ENCODE results near the gene S100A13.
"Not testable (repeated sequence)": the region's sequence is repeated elsewhere in the genome, so short reads cannot be mapped to it uniquely, and the experiment has no call there.

S100A13 gene

GRCh38 chr1:153602749-153603148 is 24.6 kb downstream of the S100A13 start:
- no peak for DNase-seq

DNA sequence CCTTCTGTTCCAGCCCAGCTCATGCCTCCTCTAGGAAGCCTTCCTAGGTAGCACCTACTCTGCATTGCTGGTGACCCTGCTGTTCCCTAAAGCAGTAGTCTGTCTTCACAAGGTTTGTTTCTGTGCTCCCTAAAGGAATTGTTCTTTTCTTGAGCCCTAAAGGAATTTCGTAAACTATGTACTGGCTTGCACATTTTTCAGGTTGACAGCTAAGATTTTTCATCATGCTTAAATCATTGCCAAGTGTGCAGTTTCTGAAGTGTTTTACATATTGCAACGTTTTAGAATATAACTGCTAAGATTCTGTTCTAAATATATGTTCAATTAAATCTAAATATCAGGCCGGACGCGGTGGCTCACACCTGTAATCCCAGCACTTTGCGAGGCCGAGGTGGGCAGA is 27.5 kb downstream of the S100A13 start:
- no peak for DNase-seq

- peak; percentile 65 to 83 (median 76) for DNase-seq
Measured at GRCh38 chr1:153598309-153599172, 28.8 kb downstream of the S100A13 start.

GRCh38 chr1:153597206-153597605 is 30.1 kb downstream of the S100A13 start:
- DNase-seq, result peak; percentile 69 to 87 (median 81)

DNA sequence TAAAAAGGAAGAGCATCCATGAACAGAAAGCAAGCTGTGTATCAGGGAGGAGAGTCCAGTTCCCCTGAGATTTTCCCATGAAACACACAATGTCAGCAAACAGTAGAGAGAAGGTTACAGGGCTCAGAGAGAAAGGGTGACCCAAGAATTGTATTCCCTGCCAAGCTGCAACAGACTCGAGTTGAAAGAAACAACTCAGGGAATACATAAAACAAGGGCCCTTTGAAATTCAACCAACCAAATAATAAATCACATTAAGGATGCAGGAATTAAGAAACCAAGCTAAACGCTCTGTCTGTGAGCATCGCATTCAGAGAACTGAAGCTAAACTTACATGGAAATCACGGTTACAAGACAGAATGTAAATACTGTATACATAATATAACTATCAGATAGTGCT is 34.6 kb downstream of the S100A13 start:
- DNase-seq, result no peak

- DNase-seq, result no peak
Measured at GRCh38 chr1:153588482-153588881, 38.8 kb downstream of the S100A13 start.

- DNase-seq, result not testable (repeated sequence)
Measured at GRCh38 chr1:153588033-153588432, 39.3 kb downstream of the S100A13 start.

- no peak for DNase-seq
Measured at GRCh38 chr1:153587314-153587713, 40.0 kb downstream of the S100A13 start.

DNA sequence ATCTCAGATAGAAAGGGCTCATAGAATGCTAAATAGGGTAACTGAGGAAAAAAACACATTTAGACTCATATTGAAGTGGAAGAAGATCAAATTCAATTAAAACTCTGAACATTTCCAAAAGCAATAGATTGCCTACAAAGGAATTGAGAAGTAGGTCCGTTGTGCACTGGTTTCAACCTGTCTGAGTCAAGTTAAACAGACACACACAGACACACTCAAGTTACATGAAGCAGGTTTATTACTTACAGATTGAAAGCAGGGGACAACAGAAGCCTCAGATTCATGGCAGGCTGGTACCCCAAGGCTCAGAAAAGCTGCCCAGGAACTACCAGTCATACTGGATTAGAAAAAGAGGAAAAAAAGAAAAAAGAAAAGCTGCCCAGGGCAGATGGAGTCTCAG is 41.0 kb downstream of the S100A13 start:
- DNase-seq, result no peak

GRCh38 chr1:153585006-153585405 is 42.3 kb downstream of the S100A13 start:
- DNase-seq, result no peak

DNA sequence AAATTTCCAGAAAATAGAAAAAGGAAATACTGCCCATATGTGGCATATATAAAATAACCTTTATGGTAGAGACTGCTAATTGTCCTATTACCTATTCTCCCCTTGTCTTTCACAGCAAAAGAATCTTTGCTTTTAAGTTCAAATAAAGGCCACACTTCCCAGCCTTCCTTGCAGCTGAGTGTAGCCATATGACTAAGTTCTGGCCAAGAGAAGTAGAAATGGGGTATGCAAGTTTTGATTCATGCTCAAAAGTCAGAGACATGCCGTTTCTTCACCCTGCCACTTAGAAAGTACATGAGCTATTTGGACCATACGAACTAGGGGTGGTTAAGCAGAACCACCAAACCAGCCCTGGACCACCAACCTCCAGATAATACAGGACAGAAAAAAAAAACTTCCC is 43.3 kb downstream of the S100A13 start:
- no peak for DNase-seq

- DNase-seq, result not testable (repeated sequence)
Measured at GRCh38 chr1:153583514-153583913, 43.8 kb downstream of the S100A13 start.

- DNase-seq, result not testable (repeated sequence)
Measured at GRCh38 chr1:153582836-153583235, 44.5 kb downstream of the S100A13 start.

DNA sequence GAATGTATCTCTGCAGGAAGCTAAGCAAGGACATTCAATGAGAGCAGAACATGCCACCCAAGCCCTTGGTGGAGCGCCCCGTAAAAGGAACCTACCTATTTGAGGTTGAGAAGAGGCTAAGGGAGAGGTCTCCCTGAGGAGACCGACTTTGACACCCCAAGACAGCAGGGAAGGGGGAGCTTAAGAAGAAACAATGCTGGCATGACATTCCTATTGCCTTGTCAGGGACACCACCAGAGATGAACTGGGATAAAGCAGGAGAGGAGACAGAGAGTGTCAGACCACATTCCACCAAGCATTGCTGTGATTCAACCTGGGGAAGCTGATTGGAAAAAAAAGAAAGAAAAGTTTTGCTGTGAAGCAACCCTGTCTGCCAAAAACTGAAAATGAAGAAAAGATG is 48.4 kb downstream of the S100A13 start:
- DNase-seq, result no peak

DNA sequence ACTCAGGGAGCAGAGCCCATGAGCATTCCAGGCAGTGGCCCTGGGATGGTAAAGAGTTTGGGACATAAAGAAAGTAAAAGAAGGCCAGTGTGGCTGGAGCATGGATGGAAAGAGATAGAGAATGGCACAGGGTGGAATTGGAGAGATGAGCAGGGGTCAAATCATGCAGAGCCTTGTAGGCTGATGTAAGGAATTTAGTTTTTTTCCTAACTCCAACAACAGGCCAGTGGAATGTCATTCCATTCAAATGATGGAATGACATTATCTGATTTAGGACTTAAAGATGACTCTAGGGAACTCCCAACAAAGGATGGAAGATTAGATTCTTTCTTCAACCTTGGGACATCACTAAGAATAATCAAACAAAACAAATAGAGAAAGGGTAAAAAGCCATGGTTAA is 48.8 kb downstream of the S100A13 start:
- DNase-seq, result no peak

- no peak for DNase-seq
Measured at GRCh38 chr1:153577624-153578051, 49.7 kb downstream of the S100A13 start.

DNA sequence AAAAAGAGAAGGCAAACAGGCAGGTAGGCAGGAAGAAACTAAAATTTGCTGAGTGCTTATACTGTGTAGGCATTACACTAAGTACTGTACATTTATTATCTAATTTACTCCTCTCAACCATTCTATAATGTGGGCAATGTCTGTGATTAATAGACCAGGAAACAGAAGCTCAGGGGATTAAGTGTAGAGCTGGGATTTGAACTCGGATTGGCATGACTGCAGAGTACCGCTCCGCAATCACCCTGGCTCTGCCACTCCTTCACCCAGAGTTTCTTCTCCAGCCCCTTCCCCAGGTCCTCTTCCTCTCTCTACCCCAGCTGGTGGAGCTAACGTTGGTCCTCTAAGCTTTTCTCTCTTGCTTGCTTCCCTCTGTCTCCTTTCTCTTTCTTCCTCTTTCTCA is 50.2 kb downstream of the S100A13 start:
- no peak for DNase-seq

DNA sequence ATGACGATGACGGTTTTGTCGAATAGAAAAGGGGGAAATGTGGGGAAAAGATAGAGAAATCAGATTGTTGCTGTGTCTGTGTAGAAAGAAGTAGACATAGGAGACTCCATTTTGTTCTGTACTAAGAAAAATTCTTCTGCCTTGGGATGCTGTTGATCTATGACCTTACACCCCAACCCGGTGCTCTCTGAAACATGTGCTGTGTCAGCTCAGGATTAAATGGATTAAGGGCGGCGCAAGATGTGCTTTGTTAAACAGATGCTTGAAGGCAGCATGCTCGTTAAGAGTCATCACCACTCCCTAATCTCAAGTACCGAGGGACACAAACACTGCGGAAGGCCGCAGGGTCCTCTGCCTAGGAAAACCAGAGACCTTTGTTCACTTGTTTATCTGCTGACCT is 51.8 kb downstream of the S100A13 start:
- not testable (repeated sequence) for DNase-seq

GRCh38 chr1:153575081-153575491 is 52.2 kb downstream of the S100A13 start:
- not testable (repeated sequence) for DNase-seq

DNA sequence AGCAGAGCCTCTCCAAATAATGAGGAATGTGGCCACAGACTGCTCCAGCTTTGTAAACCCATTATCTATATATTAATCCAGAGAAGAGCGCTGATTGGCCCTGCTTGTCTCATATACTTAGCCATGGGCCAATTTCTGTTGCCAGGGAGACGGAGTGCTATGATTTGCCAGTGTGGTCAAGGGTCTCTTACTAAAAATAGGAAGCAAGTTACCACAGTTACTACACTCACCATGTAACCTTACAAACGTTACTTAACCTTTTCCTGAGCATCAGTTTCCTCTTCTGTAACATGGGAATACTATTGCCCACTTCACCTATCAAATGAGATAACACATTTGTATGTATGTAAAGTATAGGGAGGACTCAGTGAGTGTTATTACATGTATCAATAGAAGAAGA is 54.0 kb downstream of the S100A13 start:
- DNase-seq, result peak; percentile 24 to 65 (median 44)

- peak; percentile 83 to 98 (median 94) for DNase-seq
Measured at GRCh38 chr1:153572569-153573015, 54.7 kb downstream of the S100A13 start.

DNA sequence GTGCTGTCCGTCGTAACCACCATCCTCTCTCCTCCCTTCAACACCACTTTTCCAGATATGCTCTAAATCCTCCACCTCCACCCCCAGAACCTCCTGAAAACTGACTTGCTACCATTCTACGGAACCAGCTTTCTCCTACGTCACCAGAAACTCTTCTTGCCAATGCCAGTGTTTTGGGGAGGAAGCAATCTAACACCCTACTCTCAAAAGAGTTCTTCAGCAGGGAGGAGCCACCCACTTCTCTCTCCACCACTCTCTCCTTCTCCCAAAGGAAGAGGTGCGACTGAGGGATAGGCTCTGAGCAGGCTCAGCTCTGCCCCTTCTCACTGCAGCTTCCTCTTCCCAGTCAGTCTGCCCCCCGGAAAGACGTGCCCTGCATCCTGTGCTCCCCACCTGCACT is 55.6 kb downstream of the S100A13 start:
- no peak for DNase-seq

- no peak for DNase-seq
Measured at GRCh38 chr1:153570874-153571273, 56.4 kb downstream of the S100A13 start.

DNA sequence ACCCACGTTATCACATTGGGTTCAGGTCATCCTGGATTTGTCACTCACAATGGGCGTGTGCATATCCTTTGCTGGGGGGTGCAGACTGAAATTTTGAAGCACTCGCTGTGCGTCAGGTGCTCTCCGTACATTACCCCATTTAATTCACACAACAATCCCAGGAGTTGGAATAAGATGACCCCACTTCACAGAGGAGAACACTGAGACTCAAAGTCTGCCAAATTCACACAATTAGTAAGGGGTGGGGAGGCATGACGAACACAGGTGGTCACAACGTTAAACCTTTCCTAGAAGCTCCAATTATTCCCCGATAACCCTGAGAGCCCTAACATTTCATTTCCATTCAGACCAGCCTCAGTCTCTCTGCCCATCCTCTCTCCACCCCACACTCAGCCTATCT is 57.8 kb downstream of the S100A13 start:
- DNase-seq, result no peak
